Parietal lobe (tissue), 1 donor: Measurements from ENCODE around the gene S100A3. TPM values are rescaled to one million over a fixed set of nuclear protein-coding genes. Genes with fewer than 3 reads are reported as not detected.

ENCODE experiments used
- total RNA-seq: library from RNA; depleted of rRNA; stranded (reverse); fragments of >200 nt; gene quantifications from one replicate; pipeline ENCODE4 v1.2.3, GENCODE V29; 2014

S100A3 gene
- total RNA-seq, result not detected

GRCh38 chr1:153548722-153549688 is at the start of gene S100A3:
S100A3 (minus strand) TSS chr1:153549258; CDS start chr1:153548485, 773 bp downstream.

GRCh38 chr1:153565529-153566374 is 16.7 kb upstream of the S100A3 start, which contains the start of gene S100A2:
S100A2 (minus strand) TSS chr1:153565844; CDS start chr1:153563877, 1,967 bp downstream.

GRCh38 chr1:153545067-153546055 is 3.7 kb downstream of the S100A3 start, which contains the start of gene S100A4:
S100A4 (minus strand) TSS chr1:153545806; CDS start chr1:153544794, 1,012 bp downstream.

GRCh38 chr1:153540394-153541361 is 8.4 kb downstream of the S100A3 start, which contains the start of gene S100A5:
S100A5 (minus strand) TSS chr1:153540934; CDS start chr1:153540191, 743 bp downstream.

GRCh38 chr1:153535242-153536011 is 13.6 kb downstream of the S100A3 start, which contains the start of gene S100A6:
S100A6 (minus strand) TSS chr1:153535991; CDS start chr1:153535339, 652 bp downstream.

Other genes with a start within 250 kb of the S100A3 start
- not detected for gene PGLYRP3, start 236.3 kb downstream of the S100A3 start, total RNA-seq
- gene PGLYRP4, start 200.4 kb downstream of the S100A3 start, total RNA-seq, result not detected
- gene S100A9, start 191.4 kb downstream of the S100A3 start, total RNA-seq, result 9.1 TPM
- 1.6 TPM for gene S100A12, start 173.6 kb downstream of the S100A3 start, total RNA-seq
- 1.6 TPM for gene S100A8, start 158.2 kb downstream of the S100A3 start, total RNA-seq
- gene S100A7A, start 132.7 kb downstream of the S100A3 start, total RNA-seq, result not detected
- gene S100A7, start 88.6 kb downstream of the S100A3 start, total RNA-seq, result not detected
- gene S100A6, start 13.3 kb downstream of the S100A3 start, total RNA-seq, result 7.2 TPM
- gene S100A5, start 8.3 kb downstream of the S100A3 start, total RNA-seq, result not detected
- 1.3 TPM for gene S100A4, start 3.5 kb downstream of the S100A3 start, total RNA-seq
- gene S100A2, start 16.6 kb upstream of the S100A3 start, total RNA-seq, result not detected
- gene S100A16, start 63.9 kb upstream of the S100A3 start, total RNA-seq, result 9.7 TPM
- gene S100A14, start 67.1 kb upstream of the S100A3 start, total RNA-seq, result not detected
- 3.4 TPM for gene S100A13, start 78.2 kb upstream of the S100A3 start, total RNA-seq
- gene S100A1, start 79.2 kb upstream of the S100A3 start, total RNA-seq, result 0.94 TPM
- gene CHTOP, start 84.8 kb upstream of the S100A3 start, total RNA-seq, result 129 TPM
- gene SNAPIN, start 109.4 kb upstream of the S100A3 start, total RNA-seq, result 30.7 TPM
- gene ILF2, start 121.7 kb upstream of the S100A3 start, total RNA-seq, result 161 TPM
- gene NPR1, start 129.4 kb upstream of the S100A3 start, total RNA-seq, result under 0.01 TPM
- 68.9 TPM for gene INTS3, start 178.8 kb upstream of the S100A3 start, total RNA-seq
- gene SLC27A3, start 226.1 kb upstream of the S100A3 start, total RNA-seq, result 18.2 TPM